ENCODE data around the gene RAD51B.

- TF ChIP-seq POLR2AphosphoS5 (IDR thresholded peaks at IDR 0.05; ENCODE audit: low read depth) (no peak), CTCF (IDR thresholded peaks at IDR 0.05; ENCODE audit: insufficient read depth, low read length) (no peak)
Observed at GRCh38 chr14:68230202-68230949, 410.8 kb downstream of the RAD51B start.

Measured in HL-60 (cell line).